NCI-H2029 (cell line): ENCODE results near the gene APBA2.

Source experiments
- DNase-seq: peaks from one replicate; lab custom pipeline; 2025; lab: John Stamatoyannopoulos, UW

The APBA2 gene

DNA sequence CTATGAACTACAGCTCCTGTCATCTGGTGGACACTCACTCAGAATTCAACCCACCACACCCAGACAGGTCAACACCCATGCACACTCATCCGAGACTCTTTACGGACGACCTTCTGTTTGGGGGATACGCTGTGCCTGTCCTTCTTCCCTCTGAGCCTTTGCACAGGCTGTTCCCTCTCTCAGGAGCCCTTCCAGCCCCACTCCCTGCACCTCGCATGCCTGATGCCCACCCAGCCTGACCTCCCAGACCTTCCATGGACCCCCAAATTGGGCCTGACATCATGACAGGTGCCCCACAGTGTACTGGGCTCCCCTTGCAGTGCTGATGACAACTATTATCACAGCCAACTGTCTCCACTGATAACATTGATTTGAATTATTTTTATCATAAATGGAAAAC, 248.0 kb downstream of the APBA2 start:
- DNase-seq, result no peak

DNA sequence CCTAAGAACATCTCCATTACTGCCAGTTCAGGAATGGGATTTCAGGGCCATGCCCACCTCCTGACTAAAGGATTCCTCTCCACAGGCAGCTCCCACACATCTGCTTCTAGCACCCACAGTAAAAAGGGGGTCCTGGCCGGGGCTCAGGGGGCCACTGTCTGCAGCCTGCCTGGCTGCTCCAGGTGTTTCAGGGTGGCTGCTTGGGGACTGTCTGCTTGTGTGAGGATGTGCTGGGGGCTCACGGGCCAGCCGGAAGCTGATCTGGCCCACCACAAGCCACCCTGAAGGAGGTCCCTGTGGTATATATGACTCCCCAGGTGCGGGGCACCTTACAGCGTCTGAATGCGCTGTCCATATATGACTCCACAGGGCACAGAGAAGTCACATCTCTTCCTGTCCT, 248.5 kb downstream of the APBA2 start:
- DNase-seq, result no peak

DNA sequence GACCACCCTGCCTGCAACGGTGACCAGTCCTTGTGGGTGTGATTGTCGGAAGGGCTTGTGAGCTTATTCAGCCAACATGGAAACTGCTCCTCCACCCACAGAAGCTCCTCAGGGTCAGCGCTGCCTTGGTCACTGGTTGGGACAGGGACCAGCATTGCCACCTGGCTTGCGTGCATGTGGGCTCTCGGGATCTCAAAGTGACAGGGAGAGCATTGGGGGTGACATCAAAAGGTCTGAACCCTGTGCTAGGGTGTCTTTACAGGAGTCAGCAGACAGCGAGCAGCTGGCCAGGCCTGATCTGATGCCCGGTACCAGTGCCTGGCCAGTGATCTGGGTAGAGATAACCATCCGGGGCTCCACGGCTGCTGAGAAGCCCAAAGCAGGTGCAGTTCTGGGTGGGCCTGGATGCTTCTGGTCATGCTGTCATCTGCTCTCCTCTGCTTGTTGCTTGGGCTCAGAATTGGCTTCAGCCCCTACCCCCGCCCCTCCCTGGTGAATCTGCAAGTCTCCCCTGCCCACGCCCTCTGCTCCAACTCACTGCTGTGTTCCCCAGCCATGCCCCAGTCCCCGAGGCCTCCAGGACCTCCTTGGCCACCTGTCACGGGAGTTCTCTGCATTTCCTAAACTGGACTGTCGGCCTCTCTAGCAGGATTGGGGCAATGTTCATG, 249.0 kb downstream of the APBA2 start:
- no peak for DNase-seq

DNA sequence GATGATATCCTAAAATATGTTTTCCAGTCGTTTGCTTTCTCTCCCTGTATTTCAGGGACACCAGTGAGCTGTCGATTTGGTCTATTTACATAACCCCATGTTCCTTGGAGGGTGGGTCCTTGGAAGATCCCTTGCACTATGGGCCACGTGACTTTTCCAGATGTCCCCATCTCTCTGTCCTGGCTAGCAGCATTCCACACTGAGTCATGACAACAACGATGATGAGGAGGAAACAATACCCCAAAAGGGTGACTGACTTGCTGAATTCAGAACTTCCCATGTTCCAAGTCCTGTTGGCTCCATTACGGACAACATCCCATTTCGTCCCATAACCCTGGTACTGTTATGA, 249.5 kb downstream of the APBA2 start:
- no peak for DNase-seq

DNA sequence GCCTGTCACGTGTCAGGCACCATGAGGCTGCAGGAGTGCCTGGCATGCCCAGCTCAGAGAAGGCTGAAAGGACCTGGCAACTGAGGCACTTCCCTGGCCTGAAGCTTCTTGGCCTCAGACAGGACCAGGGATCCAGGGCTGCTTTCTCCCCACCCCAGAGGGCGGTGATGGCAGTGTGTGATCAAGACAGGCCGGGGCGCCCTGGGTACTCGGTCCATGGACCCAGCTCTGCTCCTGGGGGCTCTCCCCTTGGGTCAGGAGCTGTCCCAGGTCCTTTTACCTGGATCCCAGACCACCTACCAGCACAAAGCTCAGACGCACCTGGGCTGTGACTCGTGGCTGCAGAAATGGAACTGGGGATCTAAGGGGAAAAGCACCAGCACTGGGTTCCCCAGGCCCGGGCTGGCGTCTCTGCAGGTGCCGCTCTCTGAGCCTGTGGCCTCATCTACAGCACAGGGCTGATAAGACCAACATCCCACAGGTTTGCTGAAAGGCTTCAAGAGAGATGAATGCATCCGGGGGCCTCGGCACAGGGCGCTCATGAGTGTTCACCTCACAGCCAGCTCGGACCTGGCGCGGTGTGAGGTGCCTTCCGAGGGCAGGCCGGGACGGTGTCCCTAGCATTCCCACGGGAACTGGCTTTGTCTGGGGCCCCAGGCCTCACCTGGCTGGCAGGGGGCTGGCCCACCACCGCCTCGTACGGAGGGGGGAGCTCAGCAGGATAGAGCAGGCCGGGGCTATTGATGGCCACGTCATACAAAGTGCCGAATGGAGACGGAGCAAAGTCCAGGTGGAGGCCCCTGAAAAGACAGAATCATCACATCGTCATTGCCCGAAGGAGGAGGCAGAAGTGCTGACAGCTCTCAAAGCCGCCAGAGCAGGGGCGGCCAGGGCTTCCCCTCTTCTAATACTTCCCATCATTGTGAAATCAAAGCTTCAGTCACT, 250.2 kb downstream of the APBA2 start:
- DNase-seq, result no peak

DNA sequence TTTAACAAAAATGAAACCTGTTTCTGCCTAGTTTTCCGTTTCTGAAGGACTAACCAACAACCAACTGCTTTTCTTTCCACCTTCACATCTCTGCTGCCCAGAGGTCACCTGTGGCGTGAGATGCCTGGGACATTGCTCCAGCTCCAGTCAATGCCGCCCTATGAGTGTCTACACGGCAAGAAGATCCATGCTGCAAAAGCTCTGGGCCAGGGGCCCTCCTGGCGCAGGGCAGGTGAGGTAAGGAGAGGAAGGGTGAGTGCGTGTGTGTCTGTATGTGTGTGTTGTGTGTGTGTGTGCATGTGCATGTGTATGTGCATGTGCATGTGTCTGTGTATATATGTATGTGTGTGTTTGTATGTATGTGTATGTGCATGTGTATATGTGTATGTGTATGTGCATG, 252.5 kb downstream of the APBA2 start:
- DNase-seq, result no peak

DNA sequence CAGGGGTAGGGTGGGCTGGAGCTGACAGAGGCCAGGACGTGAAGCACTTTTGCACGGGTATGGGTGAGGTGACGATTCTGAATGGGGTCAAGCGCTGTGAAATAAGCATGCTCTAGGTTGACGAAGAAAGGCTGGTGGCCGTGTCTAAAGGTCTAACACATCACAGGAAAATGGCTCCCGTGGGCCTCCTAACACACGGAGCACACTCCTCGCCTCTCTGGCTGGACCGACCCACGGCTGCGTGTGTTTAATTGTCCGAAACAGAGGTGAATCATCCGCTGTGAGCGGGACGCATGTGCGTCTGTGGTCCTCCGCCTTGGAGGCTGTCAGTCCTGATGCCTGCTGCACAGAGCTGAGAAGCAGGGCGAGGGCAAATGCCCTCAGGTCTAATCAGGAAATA, 253.3 kb downstream of the APBA2 start:
- DNase-seq, result no peak

DNA sequence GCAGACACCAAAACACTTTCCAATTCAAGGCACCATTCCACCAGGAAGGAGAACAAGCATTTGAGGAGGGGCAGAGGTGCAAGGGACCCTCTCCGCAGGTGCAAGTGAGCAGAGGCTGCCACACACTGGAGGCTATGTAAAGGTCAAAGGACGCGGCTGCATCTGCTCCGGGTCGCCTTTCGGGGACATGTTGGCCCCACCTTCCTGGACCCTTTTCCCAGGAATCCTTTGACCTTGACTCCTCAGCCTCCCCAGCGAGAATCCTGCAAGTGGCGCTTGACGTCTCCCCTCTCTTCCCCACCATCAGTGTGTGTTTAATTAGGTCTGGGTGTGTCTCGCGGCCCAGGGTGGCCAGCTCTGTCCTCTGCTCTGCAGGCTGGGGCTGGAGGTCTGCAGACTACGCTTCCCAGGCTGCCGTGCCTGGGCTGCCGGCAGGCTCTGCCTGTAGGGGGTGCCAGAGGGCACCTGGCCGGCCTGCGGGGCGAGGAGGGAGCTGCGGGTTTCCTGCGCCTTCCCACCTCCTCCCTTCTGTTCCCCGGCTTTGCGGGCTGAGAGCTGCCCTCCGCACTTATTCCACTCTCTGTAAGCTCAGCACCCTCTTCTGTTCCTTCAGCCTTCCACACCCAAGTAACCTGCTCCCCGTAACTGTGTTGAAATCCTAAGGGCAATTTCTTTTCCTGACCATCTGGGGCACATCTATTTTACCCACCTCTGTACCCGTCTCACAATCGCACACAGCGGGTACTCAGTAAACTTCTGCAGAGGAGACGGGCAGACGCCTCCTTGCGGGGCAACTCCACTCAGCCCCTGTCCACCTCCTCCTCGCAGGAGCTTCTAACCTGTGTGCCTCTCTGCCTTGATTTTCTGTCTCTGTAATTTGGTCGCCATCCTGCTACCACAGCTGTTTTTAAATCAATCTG, 254.0 kb downstream of the APBA2 start:
- no peak for DNase-seq

DNA sequence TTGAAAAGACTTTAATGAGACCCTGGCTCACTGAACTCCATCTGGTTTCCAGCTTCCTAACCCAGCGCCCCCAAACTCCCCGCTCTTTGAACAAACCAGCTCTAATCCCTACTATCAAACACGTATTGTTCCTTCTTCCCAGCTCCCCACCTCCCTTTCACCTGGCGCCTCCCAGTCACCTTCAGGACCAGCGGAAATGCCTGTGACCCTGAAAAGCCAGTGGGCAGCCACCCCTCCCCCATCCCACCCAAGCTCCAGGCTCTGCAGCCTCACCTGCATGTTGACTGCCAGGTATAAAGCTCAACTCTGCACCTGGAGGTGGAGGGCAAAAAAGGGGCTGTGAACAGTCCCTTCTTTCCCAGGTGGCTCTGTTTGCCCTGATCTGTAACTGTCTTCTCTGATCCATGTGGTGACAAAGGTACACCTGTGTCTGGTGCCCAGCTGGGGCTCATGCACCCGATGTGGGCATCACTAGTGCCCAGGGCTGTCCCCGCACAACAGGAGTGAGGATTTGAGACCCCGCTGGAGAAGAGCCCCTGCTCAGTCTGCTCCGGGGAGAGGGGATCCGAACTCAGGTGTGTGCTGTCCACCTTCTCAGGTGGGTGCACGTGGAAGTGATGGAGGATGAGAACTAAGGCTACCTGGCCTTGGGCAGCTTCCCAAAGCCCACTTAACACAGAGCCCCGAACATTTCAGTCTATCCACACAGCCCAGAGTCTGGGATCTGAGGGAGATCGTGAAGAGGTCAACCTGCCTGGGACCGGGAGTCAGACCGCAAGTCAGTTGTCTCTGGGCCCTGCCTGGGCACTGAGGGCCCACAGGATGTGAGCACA, 254.9 kb downstream of the APBA2 start:
- no peak for DNase-seq

DNA sequence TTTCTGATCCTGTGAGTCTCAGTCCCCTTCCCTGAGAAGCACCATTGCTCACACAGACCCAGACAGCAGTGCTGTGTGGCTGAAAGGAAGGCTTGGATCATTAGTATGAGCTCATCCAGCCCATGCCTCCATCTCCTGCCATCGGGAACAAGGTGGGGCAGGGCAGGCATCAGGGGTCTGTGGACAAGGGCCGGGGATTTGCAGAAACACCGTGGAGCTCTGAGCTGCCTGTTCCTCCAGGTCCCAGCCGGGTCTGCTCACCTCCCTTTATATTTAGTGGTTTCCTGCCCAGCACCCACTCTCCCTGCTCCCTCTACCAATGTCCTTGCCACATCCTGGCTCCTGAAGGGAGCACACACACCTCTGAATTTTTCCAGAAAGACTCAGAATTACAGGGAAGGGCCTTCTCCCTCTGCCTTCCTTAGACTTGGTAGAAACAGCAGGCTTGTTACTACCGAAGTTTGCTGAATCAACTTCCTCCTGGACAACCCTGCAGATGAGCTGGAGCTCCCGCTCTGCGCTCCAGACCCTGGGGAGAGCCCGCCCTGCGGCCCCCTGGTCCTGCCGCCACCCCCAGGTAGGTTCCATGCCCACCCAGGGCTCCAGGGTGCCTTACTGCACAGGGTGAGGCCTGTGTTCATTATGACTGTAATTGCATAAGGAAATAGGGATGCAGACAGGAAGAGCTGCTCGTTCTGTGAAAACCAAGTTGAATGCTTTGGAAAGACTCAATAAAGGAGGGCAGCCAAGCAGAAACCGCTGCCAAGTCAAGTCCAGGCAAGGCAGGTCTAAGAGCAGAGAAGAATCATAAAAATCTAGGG, 255.7 kb downstream of the APBA2 start:
- no peak for DNase-seq

DNA sequence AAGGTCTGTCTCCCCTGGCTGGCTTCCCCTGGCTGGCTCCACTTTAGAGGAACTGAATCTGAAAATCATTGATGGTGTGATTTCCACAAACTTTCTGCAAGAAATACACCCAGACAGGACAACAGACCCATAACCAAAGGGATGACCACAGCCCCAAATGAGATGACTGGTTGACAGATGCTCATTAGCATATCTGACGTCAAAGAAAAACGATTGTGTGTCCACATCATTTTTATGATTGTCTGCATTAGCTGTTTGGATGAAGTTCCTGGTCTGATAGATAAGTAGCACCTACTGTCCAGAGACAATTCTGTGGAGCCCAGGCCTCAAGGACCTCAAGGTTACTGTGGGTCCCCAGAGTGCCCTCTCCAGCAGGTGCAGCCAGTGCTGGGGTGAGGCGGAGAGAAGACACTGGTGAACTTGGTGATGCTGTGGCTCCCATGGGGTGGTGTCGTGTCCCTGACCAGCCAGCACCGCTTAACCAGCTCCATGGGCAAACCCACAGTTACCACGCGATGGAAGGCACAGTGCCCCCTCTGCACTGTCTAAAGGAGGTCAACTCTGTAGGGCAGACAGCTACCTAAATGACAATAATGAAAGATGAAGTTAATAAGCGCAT, 256.5 kb downstream of the APBA2 start:
- no peak for DNase-seq

DNA sequence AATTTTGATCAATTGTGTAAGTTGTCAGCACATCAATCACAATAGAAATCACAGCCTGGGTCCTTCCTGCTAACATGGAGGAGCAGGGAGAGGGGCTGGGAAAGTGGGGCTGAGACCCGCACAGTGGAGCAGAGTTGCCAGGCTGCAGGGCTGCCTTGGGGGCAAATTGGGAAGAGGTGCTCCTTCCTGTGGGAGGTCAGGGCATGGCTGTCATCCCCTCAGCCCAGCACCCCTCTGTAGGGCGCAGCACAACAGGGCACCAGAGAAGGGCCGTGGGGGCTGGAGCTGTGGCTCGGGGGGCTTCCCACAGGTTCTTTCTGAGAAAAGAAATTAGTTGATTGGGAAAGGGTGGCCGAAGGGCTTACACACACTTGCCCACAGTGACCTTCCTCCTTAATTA, 257.5 kb downstream of the APBA2 start:
- DNase-seq, result no peak

DNA sequence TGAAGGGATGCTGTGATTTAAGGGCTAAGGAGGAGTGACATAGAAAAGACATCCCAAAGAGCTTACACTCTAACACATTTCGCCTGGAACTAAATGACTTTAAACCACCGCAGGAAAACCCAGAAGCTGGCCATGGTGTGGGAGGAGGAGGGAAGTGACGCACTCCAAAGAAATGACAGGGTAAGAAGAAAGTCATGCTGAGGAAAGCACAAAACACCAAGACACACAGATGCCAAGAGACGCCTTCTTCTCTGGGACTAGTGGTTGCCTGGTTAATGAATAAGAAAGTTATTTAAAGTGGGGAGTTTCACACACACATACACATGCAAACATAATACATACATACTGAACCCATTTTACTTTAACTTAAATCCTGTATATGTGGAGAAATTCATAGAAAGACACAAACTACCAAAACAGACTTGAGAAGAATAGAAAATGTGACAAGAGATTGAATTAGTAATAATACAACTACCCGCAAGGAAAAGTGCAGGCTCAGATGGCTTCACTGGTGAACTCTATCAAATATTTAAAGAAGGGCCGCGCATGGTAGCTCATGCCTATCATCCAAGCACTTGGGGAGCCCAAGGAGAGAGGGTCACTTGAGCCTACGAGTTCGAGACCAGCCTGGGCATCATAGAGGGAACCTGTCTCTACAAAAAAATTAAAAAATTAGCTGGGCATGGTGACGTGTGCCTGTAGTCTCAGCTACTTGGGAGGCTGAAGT, 258.3 kb downstream of the APBA2 start:
- DNase-seq, result no peak

DNA sequence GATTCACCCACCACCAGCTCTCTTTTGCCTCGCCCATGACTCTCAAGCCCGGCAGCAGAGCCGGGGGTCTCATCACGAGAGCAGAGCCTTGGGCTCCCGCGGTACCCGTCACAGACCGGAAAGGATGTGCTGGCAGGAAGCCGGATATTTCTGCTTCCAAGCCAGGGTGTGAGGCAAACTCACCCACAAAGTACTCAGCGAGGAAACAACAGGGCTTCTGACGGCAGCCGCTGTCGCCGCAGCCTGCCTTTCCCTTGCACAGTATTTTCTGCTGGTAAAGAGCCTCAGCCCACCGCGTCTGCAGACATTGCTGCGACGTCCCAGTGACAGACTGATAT, 263.9 kb downstream of the APBA2 start:
- no peak for DNase-seq

DNA sequence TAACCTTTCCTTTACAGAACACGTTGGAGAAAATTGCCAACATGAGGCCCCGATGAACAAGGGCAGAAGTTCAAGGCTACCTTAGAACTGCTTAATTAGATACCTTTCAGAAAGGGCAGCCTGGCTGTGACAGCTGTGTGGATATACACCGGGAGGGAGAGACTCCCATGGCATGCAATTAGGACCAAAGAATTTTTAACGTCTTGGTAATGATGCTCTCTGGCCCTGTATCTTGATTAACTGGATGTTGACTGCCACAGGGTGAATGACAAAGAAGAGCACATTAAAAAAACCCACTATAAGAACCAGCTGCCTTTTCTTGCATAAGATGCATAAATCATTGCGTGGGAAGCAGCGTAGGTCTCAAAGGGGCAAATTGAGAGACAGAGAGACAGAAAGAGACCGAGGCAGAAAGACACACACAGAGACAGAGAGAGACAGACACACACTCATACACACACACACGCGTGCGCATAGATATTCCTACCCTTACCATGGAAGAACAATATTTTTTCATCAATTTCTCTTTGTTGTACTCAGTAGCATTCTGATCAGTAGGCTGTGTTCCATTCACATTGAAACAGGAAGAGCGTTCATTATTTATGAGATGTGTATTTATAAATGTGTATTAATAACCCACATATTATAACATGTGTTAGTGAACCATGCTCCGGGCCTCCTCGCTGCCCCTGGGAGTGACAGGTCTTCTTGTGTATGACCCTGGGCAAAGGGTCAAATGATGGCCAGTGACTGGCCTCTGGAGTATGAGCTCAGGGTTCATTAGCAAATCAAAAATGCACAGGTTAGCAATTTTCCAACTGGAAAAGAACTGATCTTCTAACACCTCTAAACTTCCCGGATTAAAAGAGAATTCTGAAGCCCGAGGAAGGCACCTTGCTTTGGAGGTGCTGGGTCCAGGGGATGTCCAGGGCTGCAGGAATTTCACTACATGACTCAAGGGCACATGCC, 265.0 kb downstream of the APBA2 start:
- no peak for DNase-seq

DNA sequence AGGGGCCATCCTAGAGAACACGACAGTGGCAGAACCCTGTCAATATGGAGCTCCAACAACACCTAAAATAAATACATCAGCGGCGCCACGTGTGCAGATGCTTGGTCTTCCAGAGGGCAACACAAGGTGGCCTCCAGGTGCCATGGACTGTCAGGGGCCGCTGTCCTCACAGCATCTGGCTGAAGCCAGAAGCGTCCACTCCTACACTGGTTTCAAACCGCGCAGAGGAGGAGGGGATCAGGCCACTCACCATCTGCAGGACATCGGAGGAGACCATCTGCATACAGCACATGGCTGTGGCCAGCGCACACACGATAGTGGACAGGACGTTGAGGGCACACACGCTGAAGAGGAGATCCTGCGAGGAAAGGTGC, 265.7 kb downstream of the APBA2 start:
- no peak for DNase-seq

DNA sequence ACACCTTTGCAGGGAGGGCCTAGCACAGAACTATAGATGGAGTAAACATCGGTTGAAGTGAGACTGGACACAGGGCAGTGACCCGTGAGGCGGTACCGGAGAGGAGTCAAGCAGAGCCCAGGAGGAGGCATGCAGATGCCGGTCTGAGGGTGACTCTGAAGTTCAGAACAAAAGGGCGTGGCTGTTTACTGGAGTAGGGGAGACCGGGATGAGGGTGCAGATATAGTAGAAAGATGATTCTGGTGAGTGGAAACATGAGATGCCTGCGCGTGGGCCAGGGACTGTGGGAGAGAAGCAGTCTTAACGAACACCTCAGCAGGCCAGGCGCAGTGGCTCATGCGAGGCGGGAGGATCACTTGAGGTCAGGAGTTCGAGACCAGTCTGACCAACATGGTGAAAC, 270.7 kb downstream of the APBA2 start:
- no peak for DNase-seq

DNA sequence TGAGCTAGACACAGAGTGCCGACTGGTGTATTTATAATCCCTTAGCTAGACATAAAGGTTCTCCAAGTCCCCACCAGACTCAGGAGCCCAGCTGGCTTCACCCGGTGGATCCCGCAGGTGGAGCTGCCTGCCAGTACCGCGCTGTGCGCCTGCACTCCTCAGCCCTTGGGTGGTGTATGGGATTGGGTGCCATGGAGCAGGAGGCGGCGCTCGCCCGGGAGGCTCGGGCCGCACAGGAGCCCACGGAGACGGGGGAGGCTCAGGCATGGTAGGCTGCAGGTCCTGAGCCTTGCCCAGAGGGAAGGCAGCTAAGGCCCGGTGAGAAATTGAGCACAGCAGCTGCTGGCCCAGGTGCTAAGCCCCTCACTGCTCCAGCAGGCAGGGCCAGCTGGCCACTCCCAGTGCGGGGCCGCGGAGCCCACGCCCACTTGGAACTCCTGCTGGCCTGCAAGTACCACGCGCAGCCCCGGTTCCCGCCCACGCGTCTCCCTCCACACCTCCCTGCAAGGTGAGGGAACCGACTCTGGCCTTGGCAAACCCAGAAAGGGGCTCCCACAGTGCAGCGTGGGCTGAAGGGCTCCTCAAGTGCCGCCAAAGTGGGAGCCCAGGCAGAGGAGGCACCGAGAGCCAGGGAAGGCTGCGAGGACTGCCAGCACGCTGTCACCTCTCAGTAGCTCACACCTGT, 274.1 kb downstream of the APBA2 start:
- DNase-seq, result no peak
